Transverse colon (tissue), 4 donors: ENCODE data around the gene TOB2. TPM values are rescaled to one million over a fixed set of nuclear protein-coding genes. Genes with fewer than 3 reads are reported as not detected.

ENCODE experiments used
- DNase-seq: peaks from one replicate; pipeline ENCODE4 v3.0.0-alpha.2; 2019
- H3K27ac ChIP-seq, 4 donors: fragments of 200-600 bp; sonication (generic); 2 replicates each; pipeline ENCODE4 v1.5.1; 2016 to 2018; ENCODE audit warnings: inconsistent platforms in 4 of 4
- H3K27me3 ChIP-seq: fragments of 200-600 bp; sonication (generic); 2 replicates; pipeline ENCODE4 v1.5.1; 2017; ENCODE audit warnings: inconsistent platforms
- H3K36me3 ChIP-seq, 4 donors: fragments of 200-600 bp; sonication (generic); 2 replicates each; pipeline ENCODE4 v1.5.1; 2017 to 2019; ENCODE audit warnings: inconsistent platforms in 4 of 4
- H3K4me1 ChIP-seq, 4 donors: fragments of 200-600 bp; sonication (generic); 2 replicates each; pipeline ENCODE4 v1.5.1; 2017 to 2020; ENCODE audit warnings: inconsistent platforms in 4 of 4
- H3K4me3 ChIP-seq, 4 donors: fragments of 200-600 bp; sonication (generic); 1 replicate in 1 of 4; 2 replicates in 3 of 4; pipeline versions ENCODE4 v1.5.1 to v1.6.1; 2017 to 2019; ENCODE audit warnings: inconsistent platforms in 4 of 4
- H3K9me3 ChIP-seq, 2 donors: fragments of 200-600 bp; sonication (generic); 2 replicates each; pipeline ENCODE4 v1.5.1; 2017 to 2019; ENCODE audit warnings: inconsistent platforms in 2 of 2
- CTCF ChIP-seq, 5 experiments: fragments of 200-600 bp in 3 of 5; fragments of 450-650 bp in 2 of 5; sonication (generic) in 3 of 5; IDR thresholded peaks; 1 replicate in 2 of 5; 2 replicates in 3 of 5; pipeline ENCODE4 v1.5.1; 2016 to 2017; ENCODE audit warnings: antibody characterized with exemption in 5 of 5, inconsistent platforms in 3 of 5, mild to moderate bottlenecking in 2 of 5, moderate library complexity in 1 of 5
- EP300 ChIP-seq: sonication (generic); formaldehyde crosslinking; IDR thresholded peaks from one replicate; pipeline ENCODE4 v1.6.1; 2017; ENCODE audit warnings: antibody characterized with exemption, low read depth
- POLR2A ChIP-seq: fragments of 450-650 bp; IDR thresholded peaks from one replicate; pipeline ENCODE4 v1.6.1; 2016; ENCODE audit warnings: antibody characterized with exemption, mild to moderate bottlenecking, moderate library complexity
- POLR2AphosphoS5 ChIP-seq, 3 donors: sonication (generic); formaldehyde crosslinking; IDR thresholded peaks; one replicate each; pipeline ENCODE4 v1.6.1; 2016; ENCODE audit warnings: antibody characterized with exemption in 3 of 3
- WGBS, 2 donors: methylation state at CpG; one replicate each; pipeline ENCODE4 v1.1.5; 2018; ENCODE audit warnings: low coverage in 1 of 2; 5-methylcytosine and 5-hydroxymethylcytosine counted together
- in situ Hi-C, 4 donors: fragments of 200-750 bp; cut with MboI; loops; one replicate each; pipeline versions ENCODE4 v1.15.0 to v1.15.1; 2017; ENCODE audit warnings: low sequenced_read_pairs in 3 of 4, low pct_ligation_motif_present in 1 of 4, low pct_unique_long_range_greater_than_20kb in 1 of 4
- intact Hi-C: fragments of 100-400 bp; cut with DNase I; formaldehyde crosslinking; loops from one replicate; pipeline ENCODE4 v1.15.1; 2023; ENCODE audit warnings: low total_unique reads
- total RNA-seq, 4 donors: library from RNA; depleted of rRNA; stranded (reverse); fragments of >200 nt; gene quantifications; one replicate each; pipeline ENCODE4 v1.1.0, GENCODE V29; 2016

TOB2 gene
- total RNA-seq, 4 donors from 2014 or later: 22.7 to 64.0 (median 49.7) TPM

GRCh38 chr22:41488076-41488475 lies 41.5 kb upstream of the TOB2 start:
- Histone ChIP-seq H3K36me3 (no peaks in the 10 kb centered on the region), H3K4me1 (peaks cover 14 to 91% (median 46%) of the 10 kb centered on the region in 4 donors), H3K4me3 (no peak overlapping the region), H3K27me3 (no peaks in the 10 kb centered on the region), H3K9me3 (no peaks in the 10 kb centered on the region), H3K27ac (no peak overlapping the region)
- 89% methylated on average over 4 of the region's 4 CpGs; no CpG with 5 or more reads in 1 of the 2 donors for WGBS, 2 donors
- DNase-seq: no peak
- in situ Hi-C loops (no loop called here), intact Hi-C loops (no loop called here)
- TF ChIP-seq EP300: no peak

DNA sequence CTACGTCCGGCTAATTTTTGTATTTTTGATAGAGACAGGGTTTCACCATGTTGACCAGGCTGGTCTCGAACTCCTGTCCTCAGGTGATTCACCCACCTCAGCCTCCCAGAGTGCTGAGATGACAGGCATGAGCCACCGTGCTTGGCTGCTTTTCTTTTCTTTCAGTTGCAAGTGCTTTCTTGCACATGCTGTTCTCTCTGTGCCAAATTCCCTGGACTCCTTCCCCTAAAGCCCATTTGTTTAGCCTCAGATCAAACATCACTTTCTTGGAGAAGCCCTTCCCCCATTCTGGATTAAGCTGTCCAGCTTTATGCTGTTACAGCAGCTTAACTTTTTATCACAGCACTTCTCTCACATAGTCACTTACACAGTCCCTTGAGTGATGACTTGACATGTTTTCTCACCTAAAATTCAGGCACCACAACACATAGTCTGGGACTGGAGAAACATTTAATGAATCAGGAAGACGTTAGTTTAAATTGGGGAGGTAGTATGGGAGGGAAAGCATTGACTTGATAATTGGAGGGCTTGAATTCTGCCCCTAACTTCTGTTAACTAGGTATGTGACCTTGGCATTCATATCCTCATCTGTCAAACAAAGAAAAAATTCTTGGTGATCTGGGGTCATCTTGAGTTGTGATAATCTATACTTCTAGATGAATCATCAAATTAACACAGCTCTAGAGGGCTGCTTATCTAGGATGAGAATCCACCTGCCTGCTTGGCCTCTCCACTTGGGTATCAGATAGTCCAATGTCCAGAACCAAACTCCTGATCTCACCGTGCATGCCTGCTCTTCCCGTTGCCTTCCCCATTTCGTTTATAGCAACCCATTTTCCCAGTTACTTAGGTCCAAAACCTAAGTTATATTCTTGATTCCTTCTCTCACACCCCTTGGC lies 40.7 kb upstream of the TOB2 start:
- H3K27me3 ChIP-seq: no peaks in the 10 kb centered on the region
- in situ Hi-C loops: no loop called here
- TF ChIP-seq POLR2AphosphoS5 (IDR thresholded peaks at IDR 0.05) (peak in 2 of 3 donors; percentile 9 to 41), CTCF (IDR thresholded peaks at IDR 0.05) (no peak)
- WGBS, 2 donors: 26 to 71% methylated on average over 2 to 8 of the region's 8 CpGs
- H3K4me1 ChIP-seq: peaks cover 18 to 99% (median 51%) of the 10 kb centered on the region in 4 donors
- peak overlapping the region; percentile 2 to 70 (median 29) for H3K27ac ChIP-seq
- H3K36me3 ChIP-seq: no peaks in the 10 kb centered on the region
- intact Hi-C loops: no loop called here
- DNase-seq: no peak
- H3K4me3 ChIP-seq: no peak overlapping the region
- H3K9me3 ChIP-seq: no peaks in the 10 kb centered on the region

DNA sequence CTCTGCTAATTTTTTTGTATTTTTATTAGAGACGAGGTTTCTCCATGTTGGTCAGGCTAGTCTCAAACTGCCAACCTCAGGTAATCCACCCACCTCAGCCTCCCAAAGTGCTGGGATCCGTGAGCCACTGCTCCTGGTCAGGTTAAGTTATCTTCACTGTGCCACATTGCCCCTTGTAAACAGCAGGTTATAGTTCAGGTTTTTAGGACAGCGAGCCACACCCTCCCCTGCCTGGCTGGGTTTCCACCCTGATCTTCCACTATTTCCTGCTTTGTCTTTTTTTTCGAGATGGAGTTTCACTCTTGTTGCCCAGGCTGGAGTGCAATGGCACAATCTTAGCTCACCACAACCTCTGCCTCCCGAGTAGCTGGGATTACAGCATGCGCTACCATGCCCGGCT lies 38.4 kb upstream of the TOB2 start:
- WGBS, 2 donors: 46% methylated on average over 7 of the region's 7 CpGs; no CpG with 5 or more reads in 1 of the 2 donors
- peak; percentile 73 for DNase-seq
- intact Hi-C loops: no loop called here
- TF ChIP-seq POLR2AphosphoS5 (IDR thresholded peaks at IDR 0.05): peak in 2 of 3 donors; percentile 23 to 34
- no peak for TF ChIP-seq POLR2A
- Histone ChIP-seq H3K27ac (peak overlapping the region; percentile 66 to 77 (median 70)), H3K4me1 (peaks cover 27 to 99% (median 58%) of the 10 kb centered on the region in 4 donors), H3K9me3 (no peaks in the 10 kb centered on the region), H3K36me3 (no peaks in the 10 kb centered on the region), H3K4me3 (peak overlapping the region in 1 of 4 donors; percentile 22), H3K27me3 (no peaks in the 10 kb centered on the region)
- in situ Hi-C loops: no loop called here

DNA sequence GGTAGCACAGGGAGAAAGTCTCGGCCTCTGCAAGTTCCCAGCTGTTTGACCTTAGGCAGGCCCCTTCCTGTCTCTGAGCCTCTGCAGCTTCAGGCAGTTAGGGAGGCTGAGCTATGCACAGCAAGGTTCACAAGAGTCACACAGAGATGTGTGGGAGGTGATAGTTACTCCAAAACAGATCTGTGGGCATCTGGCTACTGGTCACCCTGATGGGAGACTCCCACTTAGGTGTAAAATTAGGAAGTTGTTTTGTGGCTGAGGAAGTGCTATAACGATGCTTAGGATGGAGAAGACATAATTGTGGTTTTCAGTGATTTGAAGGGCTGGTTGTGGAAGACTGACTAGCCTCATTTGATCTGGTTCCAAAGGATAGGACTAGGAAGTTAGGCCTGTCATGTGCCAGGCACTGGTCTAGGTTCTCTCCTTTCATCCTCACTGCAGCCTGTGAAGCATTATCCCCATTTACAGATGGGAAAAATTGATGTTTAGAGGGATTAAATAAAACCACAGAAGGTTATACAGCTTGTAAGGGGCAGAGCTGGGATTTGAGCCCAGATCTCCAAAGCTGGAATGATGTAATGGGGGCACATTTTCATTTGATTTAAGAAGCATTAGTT lies 35.8 kb upstream of the TOB2 start:
- no peaks in the 10 kb centered on the region for H3K36me3 ChIP-seq
- no peak for DNase-seq
- TF ChIP-seq EP300: no peak
- no peak for TF ChIP-seq POLR2A
- no peak for TF ChIP-seq CTCF (IDR thresholded peaks at IDR 0.05)
- no peak for TF ChIP-seq POLR2AphosphoS5 (IDR thresholded peaks at IDR 0.05)
- intact Hi-C loops (no loop called here), in situ Hi-C loops (no loop called here)
- no peaks in the 10 kb centered on the region for H3K27me3 ChIP-seq
- H3K9me3 ChIP-seq: no peaks in the 10 kb centered on the region
- H3K27ac ChIP-seq: peak overlapping the region; percentile 69 to 77 (median 72)
- no peak overlapping the region for H3K4me3 ChIP-seq
- 45% methylated on average over 2 of the region's 2 CpGs; no CpG with 5 or more reads in 1 of the 2 donors for WGBS, 2 donors
- H3K4me1 ChIP-seq: peaks cover 22 to 85% (median 55%) of the 10 kb centered on the region in 4 donors

DNA sequence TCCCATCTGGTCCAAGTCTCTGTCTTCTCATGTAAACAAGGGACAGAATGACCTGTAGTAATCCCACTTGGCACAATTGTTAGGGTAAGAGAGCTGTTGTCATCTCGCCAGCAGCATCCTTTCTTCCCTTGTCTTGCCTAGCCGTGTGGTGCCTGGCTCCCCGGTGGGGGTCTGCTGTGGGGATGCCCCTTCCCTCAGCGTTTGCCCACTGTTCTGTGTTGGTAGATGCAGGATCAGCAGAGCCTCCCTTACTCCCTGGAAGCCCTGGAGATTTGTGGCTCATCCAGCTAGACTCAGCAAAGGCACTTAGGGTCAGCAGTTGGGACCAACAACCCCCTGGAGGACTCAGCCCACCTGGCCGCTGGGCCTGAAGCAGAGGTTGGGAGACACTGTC lies 35.3 kb upstream of the TOB2 start:
- WGBS, 2 donors: 59% methylated on average over 4 of the region's 5 CpGs; no CpG with 5 or more reads in 1 of the 2 donors
- H3K36me3 ChIP-seq: no peaks in the 10 kb centered on the region
- no peaks in the 10 kb centered on the region for H3K27me3 ChIP-seq
- intact Hi-C loops (no loop called here), in situ Hi-C loops (no loop called here)
- H3K9me3 ChIP-seq: no peaks in the 10 kb centered on the region
- no peak overlapping the region for H3K4me3 ChIP-seq
- TF ChIP-seq EP300 (no peak), POLR2A (no peak), POLR2AphosphoS5 (IDR thresholded peaks at IDR 0.05) (no peak), CTCF (IDR thresholded peaks at IDR 0.05) (no peak)
- DNase-seq: no peak
- peaks cover 18 to 80% (median 52%) of the 10 kb centered on the region in 4 donors for H3K4me1 ChIP-seq
- H3K27ac ChIP-seq: peak overlapping the region; percentile 69 to 77 (median 72)
